ENCODE data around the gene IPO4.

DNA sequence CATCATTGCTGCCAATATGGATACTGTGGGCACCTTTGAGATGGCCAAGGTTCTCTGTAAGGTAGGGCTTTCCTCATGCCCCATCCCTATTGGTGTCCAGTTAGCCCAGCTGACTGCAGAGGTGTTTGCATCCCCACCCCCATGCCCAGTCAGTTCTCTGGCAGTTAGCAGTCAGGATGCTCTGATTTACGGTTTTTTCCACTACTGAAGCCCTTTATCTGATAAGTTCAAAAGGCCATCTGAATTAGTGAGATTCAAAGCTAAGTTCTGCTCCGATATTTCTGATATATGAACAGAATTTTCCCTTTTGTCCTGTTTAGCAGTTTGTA is 44.9 kb upstream of the IPO4 start:
- TF ChIP-seq POLR2AphosphoS5 (IDR thresholded peaks at IDR 0.05; ENCODE audit: low read depth, low read length) (no peak), TAF1 (IDR thresholded peaks at IDR 0.05; ENCODE audit: borderline replicate concordance, insufficient read depth, low read length) (no peak), SIN3A (IDR thresholded peaks at IDR 0.05; ENCODE audit: borderline replicate concordance, insufficient read depth, low read length) (no peak), REST (IDR thresholded peaks at IDR 0.05; ENCODE audit: insufficient read depth in 1 of 2, low read depth in 2 of 2, low read length in 2 of 2) (no peak), FOXP2 (optimal IDR thresholded peaks at IDR 0.05; ENCODE audit: borderline replicate concordance, extremely low read depth, extremely low read length, insufficient read depth) (no peak)

Measured in PFSK-1 (cell line).